AG04449 (cell line): ENCODE data around the gene SEC23B.
A peak's percentile ranks its signal among the peaks of the same experiment; 100 is the strongest.

Experiments
- CTCF ChIA-PET: fragments of 350-600 bp; formaldehyde crosslinking; extraction: SDS; loops from one replicate; lab custom pipeline; 2021; ENCODE audit warnings: antibody characterized with exemption; lab: Yijun Ruan, JAX
- POLR2A ChIA-PET: fragments of 400-600, 350-600 bp; formaldehyde crosslinking; extraction: SDS; loops from one replicate; lab custom pipeline; 2020; ENCODE audit warnings: antibody characterized with exemption, inconsistent platforms; lab: Yijun Ruan, JAX
- DNase-seq: peaks from one replicate; pipeline ENCODE4 v3.0.0-alpha.2; 2010; ENCODE audit warnings: low read depth, low spot score
- H3K4me3 ChIP-seq: 2 replicates; pipeline ENCODE4 v1.5.1; 2011; ENCODE audit warnings: low read depth, mild to moderate bottlenecking, control low read depth, low read length
- TF ChIP-seq, protein P1 (sequence below): IDR thresholded peaks from one replicate; pipeline ENCODE4 v1.5.1; 2011; ENCODE audit warnings: mild to moderate bottlenecking, moderate library complexity, low read length, control low read depth, inconsistent platforms; ENCODE audit not compliant: insufficient read depth; ENCODE audit errors: missing control alignments

Gene SEC23B

DNA sequence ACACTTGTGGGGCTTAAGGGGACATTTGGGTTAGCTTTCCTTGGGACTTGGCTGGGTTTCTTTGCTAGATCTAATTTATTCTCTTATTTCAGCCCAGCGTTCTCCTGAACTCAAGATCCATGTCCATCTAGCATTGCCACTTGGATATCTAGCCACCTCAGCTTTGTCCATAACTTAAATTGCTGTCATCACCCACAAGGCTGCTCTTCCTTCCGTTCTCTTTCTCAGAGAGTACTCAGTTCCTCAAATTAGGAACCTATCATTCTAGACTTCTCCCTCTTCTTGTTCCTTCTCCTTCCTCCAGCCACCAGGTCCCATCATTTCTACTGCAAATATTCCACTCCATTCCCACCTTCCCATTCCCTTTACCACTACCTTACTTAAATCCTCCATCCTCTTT is 63.8 kb downstream of the SEC23B start:
- H3K4me3 ChIP-seq: no peak overlapping the region
- CTCF ChIA-PET: no interaction called here
- no peak for DNase-seq
- POLR2A ChIA-PET: interaction anchor here (0.7 kb wide), 1 partner anchor 64 kb away, joined by 3 read pairs; no protein-coding TSS in a partner anchor
- TF ChIP-seq, protein P1, sequence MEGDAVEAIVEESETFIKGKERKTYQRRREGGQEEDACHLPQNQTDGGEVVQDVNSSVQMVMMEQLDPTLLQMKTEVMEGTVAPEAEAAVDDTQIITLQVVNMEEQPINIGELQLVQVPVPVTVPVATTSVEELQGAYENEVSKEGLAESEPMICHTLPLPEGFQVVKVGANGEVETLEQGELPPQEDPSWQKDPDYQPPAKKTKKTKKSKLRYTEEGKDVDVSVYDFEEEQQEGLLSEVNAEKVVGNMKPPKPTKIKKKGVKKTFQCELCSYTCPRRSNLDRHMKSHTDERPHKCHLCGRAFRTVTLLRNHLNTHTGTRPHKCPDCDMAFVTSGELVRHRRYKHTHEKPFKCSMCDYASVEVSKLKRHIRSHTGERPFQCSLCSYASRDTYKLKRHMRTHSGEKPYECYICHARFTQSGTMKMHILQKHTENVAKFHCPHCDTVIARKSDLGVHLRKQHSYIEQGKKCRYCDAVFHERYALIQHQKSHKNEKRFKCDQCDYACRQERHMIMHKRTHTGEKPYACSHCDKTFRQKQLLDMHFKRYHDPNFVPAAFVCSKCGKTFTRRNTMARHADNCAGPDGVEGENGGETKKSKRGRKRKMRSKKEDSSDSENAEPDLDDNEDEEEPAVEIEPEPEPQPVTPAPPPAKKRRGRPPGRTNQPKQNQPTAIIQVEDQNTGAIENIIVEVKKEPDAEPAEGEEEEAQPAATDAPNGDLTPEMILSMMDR: no peak

DNA sequence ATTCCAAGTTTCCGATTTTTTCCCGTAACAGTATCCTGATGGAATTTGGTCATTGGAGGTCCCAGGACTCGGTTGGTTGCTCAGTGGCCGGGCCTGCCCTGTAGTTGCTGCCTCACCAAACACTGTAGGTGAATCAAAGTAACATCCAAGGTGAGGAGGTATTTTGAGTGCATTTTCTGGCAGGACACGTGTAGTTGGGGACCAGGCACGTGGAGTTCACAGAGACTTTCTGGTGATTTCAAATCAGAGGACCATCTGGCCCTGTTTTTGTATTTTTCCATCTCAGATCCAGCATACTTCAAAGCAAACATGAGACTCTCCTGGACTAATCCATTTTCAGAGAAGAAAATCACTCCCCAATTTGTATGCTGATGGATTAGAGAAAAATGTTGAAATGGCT is 70.2 kb downstream of the SEC23B start:
- ChIA-PET POLR2A (no interaction called here), CTCF (no interaction called here)
- no peak overlapping the region for H3K4me3 ChIP-seq
- TF ChIP-seq, protein P1: no peak
- DNase-seq: no peak

DNA sequence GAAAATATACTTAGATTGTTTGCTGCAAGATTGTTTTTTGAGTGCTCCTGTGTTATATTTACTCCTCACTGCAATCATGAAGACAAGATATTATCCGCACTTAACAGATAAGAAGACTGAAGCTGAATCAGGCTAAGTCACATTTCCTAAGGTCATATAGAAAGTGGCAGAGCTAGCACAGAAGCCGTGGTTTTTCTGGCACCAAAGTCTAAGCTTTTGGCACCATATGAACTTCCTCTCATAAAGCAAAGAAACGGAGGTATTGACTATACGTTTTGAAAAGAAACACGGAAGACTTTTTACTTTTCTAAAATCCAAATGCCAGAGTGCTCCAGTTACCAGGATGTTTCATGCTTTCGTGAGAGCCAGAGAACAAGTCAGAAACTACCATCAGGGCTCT is 70.8 kb downstream of the SEC23B start:
- POLR2A ChIA-PET: no interaction called here
- no peak overlapping the region for H3K4me3 ChIP-seq
- TF ChIP-seq, protein P1: no peak
- CTCF ChIA-PET: interaction anchor here (1.6 kb wide), 1 partner anchor 10 kb away, joined by 4 read pairs; no protein-coding TSS in a partner anchor
- no peak for DNase-seq

GRCh38 chr20:18580012-18580411 is 72.3 kb downstream of the SEC23B start:
- CTCF ChIA-PET: interaction anchor here (1.6 kb wide), 1 partner anchor 9 kb away, joined by 4 read pairs; no protein-coding TSS in a partner anchor
- TF ChIP-seq, protein P1: no peak
- H3K4me3 ChIP-seq: no peak overlapping the region
- DNase-seq: no peak
- POLR2A ChIA-PET: no interaction called here

- no peak for DNase-seq
- H3K4me3 ChIP-seq: no peak overlapping the region
- CTCF ChIA-PET: no interaction called here
- TF ChIP-seq, protein P1: no peak
- POLR2A ChIA-PET: interaction anchor here (0.7 kb wide), 1 partner anchor 30 kb away, joined by 4 read pairs; no protein-coding TSS in a partner anchor
Observed at GRCh38 chr20:18585134-18585533, 77.4 kb downstream of the SEC23B start.

GRCh38 chr20:18587665-18588573 is 80.2 kb downstream of the SEC23B start, which contains the start of gene DTD1:
TSS of gene DTD1 (plus strand) at chr20:18588054. CDS start at chr20:18588073, 19 bp downstream.
- CTCF ChIA-PET: interaction anchor here (0.6 to 2.2 kb wide), 4 partner anchors 9 to 80 kb away, joined by 3 to 9 read pairs (median 5); partner anchors contain the start of gene SEC23B
- POLR2A ChIA-PET: no interaction called here

More at GRCh38 chr20:18587665-18588573, 80.2 kb downstream of the SEC23B start, which contains the start of gene DTD1:
- peak within 1 kb of the TSS; percentile 78 for H3K4me3 ChIP-seq
- DNase-seq: no peak
- TF ChIP-seq, protein P1: peak; percentile 77
